Gastrocnemius medialis (tissue), 4 donors: Measurements from ENCODE around the gene SERPINE1.

Experiments used
- POLR2A ChIP-seq, 2 donors: fragments of 450-650 bp; IDR thresholded peaks; one replicate each; pipeline ENCODE4 v1.6.1; 2017; ENCODE audit warnings: antibody characterized with exemption in 2 of 2, mild to moderate bottlenecking in 2 of 2, moderate library complexity in 2 of 2
- TF ChIP-seq, protein P1 (sequence below), 5 experiments: fragments of 450-650 bp in 3 of 5; fragments of 200-600 bp in 2 of 5; sonication (generic) in 2 of 5; IDR thresholded peaks in 4 of 5; conservative IDR thresholded peaks in 1 of 5; 1 replicate in 4 of 5; 2 replicates in 1 of 5; pipeline ENCODE4 v1.5.1; 2016 to 2019; ENCODE audit warnings: antibody characterized with exemption in 5 of 5, mild to moderate bottlenecking in 3 of 5, moderate library complexity in 3 of 5

DNA sequence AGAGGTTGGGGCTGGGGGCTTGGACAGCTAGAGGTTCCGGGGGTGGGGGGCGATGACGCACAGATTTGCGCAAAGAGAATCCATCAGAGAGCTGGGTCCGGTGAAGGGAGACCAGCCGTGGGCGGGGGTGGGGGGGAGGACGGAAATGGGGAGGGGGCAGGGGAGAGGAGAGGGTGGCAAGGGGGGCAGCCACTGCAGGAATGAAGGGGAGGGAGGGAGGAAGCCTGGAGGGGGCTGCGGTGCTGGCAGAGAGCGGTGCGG is 39.7 kb downstream of the SERPINE1 start:
- TF ChIP-seq, protein P1, sequence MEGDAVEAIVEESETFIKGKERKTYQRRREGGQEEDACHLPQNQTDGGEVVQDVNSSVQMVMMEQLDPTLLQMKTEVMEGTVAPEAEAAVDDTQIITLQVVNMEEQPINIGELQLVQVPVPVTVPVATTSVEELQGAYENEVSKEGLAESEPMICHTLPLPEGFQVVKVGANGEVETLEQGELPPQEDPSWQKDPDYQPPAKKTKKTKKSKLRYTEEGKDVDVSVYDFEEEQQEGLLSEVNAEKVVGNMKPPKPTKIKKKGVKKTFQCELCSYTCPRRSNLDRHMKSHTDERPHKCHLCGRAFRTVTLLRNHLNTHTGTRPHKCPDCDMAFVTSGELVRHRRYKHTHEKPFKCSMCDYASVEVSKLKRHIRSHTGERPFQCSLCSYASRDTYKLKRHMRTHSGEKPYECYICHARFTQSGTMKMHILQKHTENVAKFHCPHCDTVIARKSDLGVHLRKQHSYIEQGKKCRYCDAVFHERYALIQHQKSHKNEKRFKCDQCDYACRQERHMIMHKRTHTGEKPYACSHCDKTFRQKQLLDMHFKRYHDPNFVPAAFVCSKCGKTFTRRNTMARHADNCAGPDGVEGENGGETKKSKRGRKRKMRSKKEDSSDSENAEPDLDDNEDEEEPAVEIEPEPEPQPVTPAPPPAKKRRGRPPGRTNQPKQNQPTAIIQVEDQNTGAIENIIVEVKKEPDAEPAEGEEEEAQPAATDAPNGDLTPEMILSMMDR (IDR thresholded peaks at IDR 0.05 in 4 of 5, conservative IDR thresholded peaks at IDR 0.05 in 1 of 5): no peak
- no peak for TF ChIP-seq POLR2A (IDR thresholded peaks at IDR 0.05)
